HEK293T (cell line): ENCODE data around the gene TBP.

Experiments
- CTCF ChIA-PET: fragments of 350-600 bp; formaldehyde crosslinking; extraction: SDS; loops from one replicate; lab custom pipeline; 2021; ENCODE audit warnings: antibody characterized with exemption, inconsistent platforms; lab: Yijun Ruan, JAX
- POLR2A ChIA-PET: fragments of 350-600 bp; formaldehyde crosslinking; extraction: SDS; loops from one replicate; lab custom pipeline; 2020; ENCODE audit warnings: antibody characterized with exemption, inconsistent platforms; lab: Yijun Ruan, JAX
- DNase-seq: peaks from one replicate; pipeline ENCODE4 v3.0.0; 2012; ENCODE audit warnings: mixed read lengths; ENCODE audit errors: extremely low spot score
- ARNT ChIP-seq: fragments of 450-650 bp; IDR thresholded peaks from 2 replicates; pipeline ENCODE4 v1.6.1; 2017; ENCODE audit warnings: mild to moderate bottlenecking
- BHLHE40 ChIP-seq: fragments of 450-650 bp; IDR thresholded peaks from 2 replicates; pipeline ENCODE4 v1.6.1; 2016; ENCODE audit warnings: mild to moderate bottlenecking, moderate library complexity, borderline replicate concordance
- CTBP1 ChIP-seq: fragments of 450-650 bp; IDR thresholded peaks from 2 replicates; pipeline ENCODE4 v1.6.1; 2016; ENCODE audit warnings: borderline replicate concordance
- ELF4 ChIP-seq: fragments of 450-650 bp; IDR thresholded peaks from 2 replicates; pipeline ENCODE4 v1.6.1; 2017; ENCODE audit warnings: antibody characterized with exemption
- FOXA1 ChIP-seq: fragments of 450-650 bp; IDR thresholded peaks from 2 replicates; pipeline ENCODE4 v1.6.1; 2016; ENCODE audit warnings: mild to moderate bottlenecking
- FOXK2 ChIP-seq: fragments of 450-650 bp; IDR thresholded peaks from 2 replicates; pipeline ENCODE4 v1.6.1; 2016; ENCODE audit warnings: mild to moderate bottlenecking
- FOXM1 ChIP-seq: fragments of 450-650 bp; IDR thresholded peaks from 2 replicates; pipeline ENCODE4 v1.6.1; 2017; ENCODE audit warnings: mild to moderate bottlenecking, borderline replicate concordance
- HDGF ChIP-seq: fragments of 450-650 bp; IDR thresholded peaks from 2 replicates; pipeline ENCODE4 v1.6.1; 2017; ENCODE audit warnings: antibody characterized with exemption, borderline replicate concordance
- L3MBTL2 ChIP-seq: fragments of 450-650 bp; conservative IDR thresholded peaks from 2 replicates; pipeline ENCODE4 v1.6.1; 2016; ENCODE audit warnings: mild to moderate bottlenecking
- LEF1 ChIP-seq: fragments of 450-650 bp; IDR thresholded peaks from 2 replicates; pipeline ENCODE4 v1.6.1; 2017; ENCODE audit warnings: mild to moderate bottlenecking, borderline replicate concordance
- NFRKB ChIP-seq: fragments of 450-650 bp; IDR thresholded peaks from 2 replicates; pipeline ENCODE4 v1.6.1; 2016; ENCODE audit warnings: mild to moderate bottlenecking, moderate library complexity
- PKNOX1 ChIP-seq: fragments of 450-650 bp; IDR thresholded peaks from 2 replicates; pipeline ENCODE4 v1.6.1; 2016
- SP1 ChIP-seq: fragments of 450-650 bp; IDR thresholded peaks from 2 replicates; pipeline ENCODE4 v1.6.1; 2017
- SUZ12 ChIP-seq: fragments of 450-650 bp; IDR thresholded peaks from 2 replicates; pipeline ENCODE4 v1.6.1; 2016; ENCODE audit warnings: mild to moderate bottlenecking
- TARDBP ChIP-seq: fragments of 450-650 bp; IDR thresholded peaks from 2 replicates; pipeline ENCODE4 v1.6.1; 2016
- ZNF384 ChIP-seq: fragments of 450-650 bp; IDR thresholded peaks from 2 replicates; pipeline ENCODE4 v1.6.1; 2016

TBP gene

GRCh38 chr6:170533792-170534191 lies 20.4 kb upstream of the TBP start:
- TF ChIP-seq HDGF, result no peak
- TF ChIP-seq LEF1, result no peak
- TF ChIP-seq SP1, result no peak
- TF ChIP-seq ZNF384, result no peak
- TF ChIP-seq L3MBTL2, result no peak
- TF ChIP-seq CTBP1, result no peak
- no peak for TF ChIP-seq SUZ12
- no peak for TF ChIP-seq ARNT
- no peak for TF ChIP-seq NFRKB
- TF ChIP-seq FOXK2, result no peak
- no peak for TF ChIP-seq TARDBP
- no peak for TF ChIP-seq FOXM1
- no peak for TF ChIP-seq FOXA1
- TF ChIP-seq PKNOX1, result no peak
- TF ChIP-seq ELF4, result no peak
- TF ChIP-seq BHLHE40, result no peak
- ChIA-PET POLR2A (no interaction called here), CTCF (no interaction called here)
- DNase-seq, result no peak

GRCh38 chr6:170535004-170535403 lies 19.2 kb upstream of the TBP start:
- DNase-seq, result no peak
- TF ChIP-seq SUZ12 (no peak), BHLHE40 (no peak), ZNF384 (no peak), FOXM1 (no peak), FOXA1 (no peak), TARDBP (no peak), CTBP1 (no peak), ELF4 (no peak), NFRKB (no peak), L3MBTL2 (no peak), HDGF (no peak), SP1 (no peak), PKNOX1 (no peak), FOXK2 (no peak), LEF1 (no peak), ARNT (no peak)
- ChIA-PET POLR2A (no interaction called here), CTCF (no interaction called here)

- POLR2A ChIA-PET, result no interaction called here
- DNase-seq, result no peak
- TF ChIP-seq FOXA1 (no peak), HDGF (no peak), L3MBTL2 (no peak), CTBP1 (no peak), ELF4 (no peak), PKNOX1 (no peak), SP1 (no peak), ARNT (no peak), FOXM1 (no peak), LEF1 (no peak), BHLHE40 (no peak), NFRKB (no peak), SUZ12 (no peak), FOXK2 (no peak), TARDBP (no peak), ZNF384 (no peak)
- CTCF ChIA-PET, result no interaction called here
Measured at GRCh38 chr6:170536671-170537070, 17.5 kb upstream of the TBP start.

GRCh38 chr6:170537329-170537728 lies 16.8 kb upstream of the TBP start:
- CTCF ChIA-PET, result no interaction called here
- TF ChIP-seq SP1, result no peak
- TF ChIP-seq ARNT, result no peak
- TF ChIP-seq FOXK2, result no peak
- no peak for TF ChIP-seq NFRKB
- no peak for TF ChIP-seq CTBP1
- no peak for TF ChIP-seq FOXM1
- no peak for TF ChIP-seq SUZ12
- TF ChIP-seq PKNOX1, result no peak
- no peak for DNase-seq
- POLR2A ChIA-PET, result no interaction called here

GRCh38 chr6:170542031-170542719 lies 12.0 kb upstream of the TBP start:
- CTCF ChIA-PET, result interaction anchor here (1.0 kb wide), 1 partner anchor 710 kb away, joined by 3 read pairs; no protein-coding TSS in a partner anchor
- TF ChIP-seq HDGF, result no peak
- TF ChIP-seq LEF1, result no peak
- no peak for TF ChIP-seq SUZ12
- no peak for TF ChIP-seq FOXA1
- POLR2A ChIA-PET, result interaction anchor here (0.8 to 1.6 kb wide), 2 partner anchors 10 to 12 kb away, joined by 3 to 10 read pairs; partner anchors contain the start of genes PSMB1 and TBP
- no peak for DNase-seq

- ChIA-PET POLR2A (no interaction called here), CTCF (no interaction called here)
- DNase-seq, result no peak
- TF ChIP-seq SP1 (no peak), ZNF384 (no peak), L3MBTL2 (no peak)
Measured at GRCh38 chr6:170545405-170545804, 8.8 kb upstream of the TBP start.
